Activated B cell treated with CpG ODN at 0.5 μM for 24 hours (primary cell): ENCODE data around the gene ABL1. TPM values are rescaled to one million over a fixed set of nuclear protein-coding genes. Genes with fewer than 3 reads are reported as not detected.

Experiments used
- ATAC-seq: fragments of 200-7000 bp; cut with Tn5 transposase; one replicate; pipeline ENCODE4 v1.10.0; 2021; ENCODE audit warnings: low read depth, mild to moderate bottlenecking, moderate library complexity
- CTCF ChIA-PET: fragments of 350-600 bp; sonication (Branson Sonifier 250); formaldehyde crosslinking; loops from one replicate; lab custom pipeline; 2021; ENCODE audit warnings: antibody characterized with exemption; lab: Charles Lee
- POLR2A ChIA-PET: fragments of 350-600 bp; sonication (Branson Sonifier 250); formaldehyde crosslinking; loops from one replicate; lab custom pipeline; 2021; ENCODE audit warnings: antibody characterized with exemption; lab: Charles Lee
- DNase-seq: peaks from one replicate; pipeline ENCODE4 v3.0.0; 2022
- H3K27ac Mint-ChIP-seq: one replicate; pipeline ENCODE4 v1.8.0; 2020; ENCODE audit warnings: mixed read lengths
- H3K27me3 Mint-ChIP-seq: one replicate; pipeline ENCODE4 v1.8.0; 2021; ENCODE audit warnings: mixed read lengths
- H3K36me3 Mint-ChIP-seq: one replicate; pipeline ENCODE4 v1.8.0; 2021; ENCODE audit warnings: low read depth, mixed read lengths
- H3K4me1 Mint-ChIP-seq: one replicate; pipeline ENCODE4 v1.8.0; 2021; ENCODE audit warnings: mixed read lengths
- H3K4me3 Mint-ChIP-seq: one replicate; pipeline ENCODE4 v1.8.0; 2020; ENCODE audit warnings: mild to moderate bottlenecking, mixed read lengths
- H3K9me3 Mint-ChIP-seq: one replicate; pipeline ENCODE4 v1.8.0; 2020; ENCODE audit warnings: mixed read lengths
- CTCF ChIP-seq: fragments of 200-600 bp; IDR thresholded peaks from one replicate; pipeline ENCODE4 v1.8.0; 2022; ENCODE audit warnings: antibody characterized with exemption, mild to moderate bottlenecking
- intact Hi-C: fragments of 100-400 bp; cut with micrococcal nuclease; formaldehyde crosslinking; loops from one replicate; pipeline ENCODE4 v1.15.1; 2024
- total RNA-seq: library from RNA; stranded (reverse); gene quantifications from 2 replicates; pipeline ENCODE4 v1.2.3, GENCODE V29; 2022

ABL1 gene
- total RNA-seq, 1 donor from 2014 or later: 41.6 TPM

- no peak for TF ChIP-seq CTCF
- CTCF ChIA-PET: no interaction called here
- no peak overlapping the region for H3K27ac Mint-ChIP-seq
- DNase-seq (no peak), ATAC-seq (no peak)
- H3K9me3 Mint-ChIP-seq: no peaks in the 10 kb centered on the region
- no peaks in the 10 kb centered on the region for H3K27me3 Mint-ChIP-seq
- intact Hi-C loops: loop anchor here (5.0 kb wide), 1 partner anchor 35 kb away; no protein-coding TSS in a partner anchor
- peaks cover 11% of the 10 kb centered on the region for H3K4me1 Mint-ChIP-seq
- POLR2A ChIA-PET: no interaction called here
- peaks cover 27% of the 10 kb centered on the region for H3K36me3 Mint-ChIP-seq
- H3K4me3 Mint-ChIP-seq: no peak overlapping the region
Observed at GRCh38 chr9:130891688-130892476, 56.8 kb downstream of the ABL1 start.

GRCh38 chr9:130892477-130893304 is 57.6 kb downstream of the ABL1 start:
- Mint-ChIP-seq H3K4me1 (peaks cover 11% of the 10 kb centered on the region), H3K27me3 (no peaks in the 10 kb centered on the region), H3K4me3 (no peak overlapping the region), H3K9me3 (no peaks in the 10 kb centered on the region), H3K27ac (no peak overlapping the region), H3K36me3 (peaks cover 20% of the 10 kb centered on the region)
- no peak for TF ChIP-seq CTCF
- intact Hi-C loops: loop anchor here (5.0 kb wide), 1 partner anchor 35 kb away; no protein-coding TSS in a partner anchor
- ATAC-seq: no peak
- ChIA-PET POLR2A (no interaction called here), CTCF (interaction anchor here (0.6 to 1.1 kb wide), 2 partner anchors 33 to 154 kb away, joined by 3 to 4 read pairs; no protein-coding TSS in a partner anchor)
- DNase-seq: no peak

GRCh38 chr9:130893341-130894101 is 58.5 kb downstream of the ABL1 start:
- Mint-ChIP-seq H3K4me3 (peak overlapping the region; percentile 44), H3K4me1 (peaks cover 11% of the 10 kb centered on the region), H3K36me3 (peaks cover 12% of the 10 kb centered on the region), H3K27ac (no peak overlapping the region), H3K27me3 (no peaks in the 10 kb centered on the region), H3K9me3 (no peaks in the 10 kb centered on the region)
- ChIA-PET CTCF (interaction anchor here (0.6 to 1.1 kb wide), 2 partner anchors 32 to 153 kb away, joined by 3 to 4 read pairs; no protein-coding TSS in a partner anchor), POLR2A (no interaction called here)
- intact Hi-C loops: loop anchor here (5.0 kb wide), 1 partner anchor 34 kb away; no protein-coding TSS in a partner anchor
- DNase-seq (no peak), ATAC-seq (peak; percentile 68)
- no peak for TF ChIP-seq CTCF

- intact Hi-C loops: loop anchor here (5.0 kb wide), 1 partner anchor 33 kb away; no protein-coding TSS in a partner anchor
- H3K9me3 Mint-ChIP-seq: no peaks in the 10 kb centered on the region
- peaks cover 9% of the 10 kb centered on the region for H3K36me3 Mint-ChIP-seq
- no peak for DNase-seq
- TF ChIP-seq CTCF: no peak
- ChIA-PET POLR2A (no interaction called here), CTCF (interaction anchor here (1.2 kb wide), 1 partner anchor 152 kb away, joined by 4 read pairs; no protein-coding TSS in a partner anchor)
- ATAC-seq: no peak
- no peaks in the 10 kb centered on the region for H3K27me3 Mint-ChIP-seq
- no peak overlapping the region for H3K4me3 Mint-ChIP-seq
- no peak overlapping the region for H3K27ac Mint-ChIP-seq
- H3K4me1 Mint-ChIP-seq: peaks cover 11% of the 10 kb centered on the region
Observed at GRCh38 chr9:130894546-130894945, 59.5 kb downstream of the ABL1 start.
